Lower leg skin (tissue), 4 donors: ENCODE measurements around the gene CDX1. TPM values are rescaled to one million over a fixed set of nuclear protein-coding genes. Genes with fewer than 3 reads are reported as not detected.

Experiments
- DNase-seq, 2 donors: peaks; one replicate each; pipeline ENCODE4 v3.0.0-alpha.2; 2019; ENCODE audit warnings: low spot score in 2 of 2
- H3K4me3 ChIP-seq: fragments of 200-600 bp; sonication (generic); 2 replicates; pipeline ENCODE4 v1.5.1; 2017; ENCODE audit warnings: mild to moderate bottlenecking, low read depth; ENCODE audit not compliant: poor library complexity, severe bottlenecking
- CTCF ChIP-seq, 3 donors: fragments of 450-650 bp; IDR thresholded peaks; one replicate each; pipeline ENCODE4 v1.5.1; 2016; ENCODE audit warnings: antibody characterized with exemption in 3 of 3, mild to moderate bottlenecking in 3 of 3, moderate library complexity in 2 of 3
- POLR2A ChIP-seq, 2 donors: fragments of 450-650 bp; IDR thresholded peaks; one replicate each; pipeline ENCODE4 v1.6.1; 2016 to 2017; ENCODE audit warnings: antibody characterized with exemption in 2 of 2, mild to moderate bottlenecking in 1 of 2, moderate library complexity in 1 of 2
- WGBS, 2 donors: methylation state at CpG; one replicate each; pipeline ENCODE4 v1.1.5; 2018; 5-methylcytosine and 5-hydroxymethylcytosine counted together
- intact Hi-C: fragments of 100-400 bp; cut with DNase I; formaldehyde crosslinking; loops from one replicate; pipeline ENCODE4 v1.15.0; 2023; ENCODE audit warnings: low total_unique reads
- total RNA-seq, 4 donors: library from RNA; depleted of rRNA; stranded (reverse); fragments of >200 nt; gene quantifications; one replicate each; pipeline ENCODE4 v1.1.0, GENCODE V29; 2016

The CDX1 gene
- total RNA-seq, 4 donors from 2014 or later, result not detected

DNA sequence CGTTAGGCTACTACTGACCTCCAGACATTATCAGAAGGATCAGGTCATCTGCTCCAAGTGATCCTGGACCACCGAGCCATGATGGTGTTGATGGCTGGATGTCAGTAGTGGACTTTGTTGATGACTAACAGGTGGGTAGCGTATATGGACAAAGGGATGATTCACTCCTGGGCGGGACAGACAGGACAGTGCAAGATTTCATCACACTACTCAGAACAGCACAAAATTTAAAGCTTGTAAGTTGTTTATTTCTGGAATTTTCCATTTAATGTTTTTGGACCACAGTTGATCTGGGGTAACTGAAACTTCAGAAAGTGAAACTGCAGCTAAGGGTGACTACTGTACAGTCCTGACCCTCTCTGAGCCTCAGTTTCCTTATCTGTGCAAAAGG is 23.6 kb upstream of the CDX1 start:
- WGBS, 2 donors, result 56 to 61% methylated on average over 4 of the region's 4 CpGs
- H3K4me3 ChIP-seq, result no peak overlapping the region
- intact Hi-C loops, result no loop called here
- peak in 1 of 2 donors; percentile 72 for DNase-seq
- TF ChIP-seq CTCF (IDR thresholded peaks at IDR 0.05) (no peak), POLR2A (IDR thresholded peaks at IDR 0.05) (no peak)

DNA sequence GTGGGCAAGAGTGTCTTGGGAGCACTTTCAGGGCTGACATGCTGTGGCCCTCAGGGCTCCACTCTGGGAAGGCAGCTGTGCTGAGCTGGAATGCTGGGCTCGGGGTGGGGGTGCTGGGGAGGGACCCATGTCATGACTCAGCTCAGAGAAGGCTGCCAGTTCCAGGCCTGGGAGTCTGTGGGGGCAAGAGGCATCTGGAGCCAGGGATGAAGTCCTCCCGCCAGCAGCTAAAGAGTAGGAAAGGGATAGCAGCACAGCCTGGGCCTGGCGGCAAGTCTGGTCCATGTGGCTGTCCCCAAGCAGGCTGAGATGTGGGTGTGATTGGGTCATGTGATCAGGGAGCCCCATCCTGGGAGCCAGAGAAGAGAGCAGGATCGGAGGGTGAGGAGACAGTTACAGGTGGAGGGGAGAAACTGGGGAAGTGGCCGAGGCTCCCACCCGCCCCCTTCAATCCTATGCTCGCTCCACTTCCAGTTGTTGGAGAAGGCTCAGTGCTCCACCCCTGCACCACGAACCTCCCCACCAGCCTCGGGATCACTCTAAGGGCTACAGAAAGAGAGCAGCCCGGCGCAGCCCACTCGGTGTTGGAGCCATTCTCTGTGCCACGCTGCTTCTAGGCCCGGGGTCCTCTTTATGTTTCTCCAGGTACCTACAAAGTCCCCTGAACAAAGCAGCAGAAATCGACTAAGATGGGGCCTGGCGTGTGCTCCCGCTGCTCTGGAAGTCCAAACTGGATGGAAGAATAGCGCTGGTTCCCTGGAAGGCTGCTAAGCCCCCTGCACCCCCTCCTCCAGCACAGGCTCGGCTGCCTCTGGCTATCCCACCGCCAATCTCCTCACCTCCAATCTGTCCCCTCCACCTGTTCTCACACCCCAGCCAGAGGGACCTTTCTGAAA is 23.0 kb upstream of the CDX1 start:
- H3K4me3 ChIP-seq, result no peak overlapping the region
- peak; percentile 83 to 96 for DNase-seq
- 46 to 59% methylated on average over 20 of the region's 20 CpGs for WGBS, 2 donors
- intact Hi-C loops, result no loop called here
- no peak for TF ChIP-seq CTCF (IDR thresholded peaks at IDR 0.05)
- TF ChIP-seq POLR2A (IDR thresholded peaks at IDR 0.05), result no peak

GRCh38 chr5:150144246-150144801 is 22.3 kb upstream of the CDX1 start:
- DNase-seq, result no peak
- intact Hi-C loops, result no loop called here
- TF ChIP-seq POLR2A (IDR thresholded peaks at IDR 0.05), result no peak
- TF ChIP-seq CTCF (IDR thresholded peaks at IDR 0.05), result no peak
- WGBS, 2 donors, result 52 to 56% methylated on average over 14 of the region's 14 CpGs
- H3K4me3 ChIP-seq, result no peak overlapping the region

- TF ChIP-seq POLR2A (IDR thresholded peaks at IDR 0.05) (no peak), CTCF (IDR thresholded peaks at IDR 0.05) (no peak)
- 43 to 44% methylated on average over 4 of the region's 4 CpGs for WGBS, 2 donors
- H3K4me3 ChIP-seq, result no peak overlapping the region
- DNase-seq, result no peak
- intact Hi-C loops, result no loop called here
Measured at GRCh38 chr5:150144879-150145278, 21.7 kb upstream of the CDX1 start.

DNA sequence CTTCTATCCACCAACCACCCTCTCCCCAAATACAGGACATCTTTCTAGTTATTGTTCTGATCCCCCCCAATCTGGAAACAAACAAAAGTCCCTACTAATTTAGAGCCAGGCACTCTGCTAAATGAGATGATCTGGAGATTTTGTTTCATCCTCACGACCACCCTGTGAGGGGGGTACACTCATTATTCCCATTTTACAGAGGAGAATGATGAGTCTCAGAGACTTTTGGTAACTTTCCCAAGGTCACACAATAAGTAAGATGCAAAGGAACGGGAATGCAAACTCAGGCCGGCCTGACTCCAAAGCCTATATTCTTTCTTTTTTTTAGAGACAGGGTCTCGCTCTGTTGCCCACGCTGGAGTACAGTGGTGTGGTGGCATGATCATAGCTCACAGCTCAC is 20.3 kb upstream of the CDX1 start:
- no peak for DNase-seq
- no peak for TF ChIP-seq CTCF (IDR thresholded peaks at IDR 0.05)
- TF ChIP-seq POLR2A (IDR thresholded peaks at IDR 0.05), result no peak
- WGBS, 2 donors, result 82 to 87% methylated on average over 5 of the region's 5 CpGs
- no peak overlapping the region for H3K4me3 ChIP-seq
- intact Hi-C loops, result no loop called here
